SK-N-SH (cell line): ENCODE data around the gene TRIM54.

ENCODE experiments used
- GABPA ChIP-seq: IDR thresholded peaks from 2 replicates; pipeline ENCODE4 v1.4.0; 2012; ENCODE audit warnings: low read depth, mild to moderate bottlenecking
- NFIC ChIP-seq: IDR thresholded peaks from 2 replicates; pipeline ENCODE4 v1.4.0; 2012; ENCODE audit warnings: borderline replicate concordance
- POLR2AphosphoS5 ChIP-seq: IDR thresholded peaks from 2 replicates; pipeline ENCODE4 v1.6.1; 2012; ENCODE audit warnings: low read depth, low read length
- SMC3 ChIP-seq: IDR thresholded peaks from 2 replicates; pipeline ENCODE4 v1.6.1; 2012; ENCODE audit warnings: low read depth, low read length, improper control_type of control experiment
- YY1 ChIP-seq: IDR thresholded peaks from 2 replicates; pipeline ENCODE4 v1.4.0; 2012; ENCODE audit warnings: low read depth, mild to moderate bottlenecking
- TF ChIP-seq, protein P1 (sequence below): fragments of 200-600 bp; sonication (generic); IDR thresholded peaks from 2 replicates; pipeline ENCODE4 v1.6.1; 2017; ENCODE audit warnings: antibody characterized with exemption, mild to moderate bottlenecking, moderate library complexity
- TF ChIP-seq, protein P2 (sequence below): IDR thresholded peaks from 2 replicates; pipeline ENCODE4 v1.6.1; 2012; ENCODE audit warnings: mild to moderate bottlenecking, low read depth, low read length, moderate library complexity
- TF ChIP-seq, protein P3 (sequence below): IDR thresholded peaks from 2 replicates; pipeline ENCODE4; 2012

DNA sequence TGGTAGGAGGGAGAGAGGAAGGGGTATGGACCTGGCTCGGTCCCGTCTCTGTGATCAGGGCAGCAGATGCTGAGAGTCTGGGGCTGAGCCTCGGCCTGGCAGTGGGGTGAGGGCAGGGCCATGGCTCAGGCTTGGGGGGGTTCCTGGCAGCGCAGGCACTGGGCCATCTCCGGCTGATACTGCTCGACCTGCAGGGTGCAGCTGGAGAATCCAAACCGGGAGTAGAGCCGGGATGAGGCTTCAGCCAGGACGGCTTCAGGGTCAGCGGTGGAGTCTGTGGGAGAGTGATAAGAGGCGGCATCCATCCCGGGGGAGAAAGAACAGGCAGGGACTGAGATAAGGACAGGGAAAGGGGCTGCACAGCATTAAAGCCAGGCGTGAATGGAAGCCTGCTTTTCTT lies 27.0 kb upstream of the TRIM54 start:
- TF ChIP-seq POLR2AphosphoS5 (no peak), NFIC (no peak), SMC3 (no peak), GABPA (no peak), YY1 (no peak)
- TF ChIP-seq, protein P1, sequence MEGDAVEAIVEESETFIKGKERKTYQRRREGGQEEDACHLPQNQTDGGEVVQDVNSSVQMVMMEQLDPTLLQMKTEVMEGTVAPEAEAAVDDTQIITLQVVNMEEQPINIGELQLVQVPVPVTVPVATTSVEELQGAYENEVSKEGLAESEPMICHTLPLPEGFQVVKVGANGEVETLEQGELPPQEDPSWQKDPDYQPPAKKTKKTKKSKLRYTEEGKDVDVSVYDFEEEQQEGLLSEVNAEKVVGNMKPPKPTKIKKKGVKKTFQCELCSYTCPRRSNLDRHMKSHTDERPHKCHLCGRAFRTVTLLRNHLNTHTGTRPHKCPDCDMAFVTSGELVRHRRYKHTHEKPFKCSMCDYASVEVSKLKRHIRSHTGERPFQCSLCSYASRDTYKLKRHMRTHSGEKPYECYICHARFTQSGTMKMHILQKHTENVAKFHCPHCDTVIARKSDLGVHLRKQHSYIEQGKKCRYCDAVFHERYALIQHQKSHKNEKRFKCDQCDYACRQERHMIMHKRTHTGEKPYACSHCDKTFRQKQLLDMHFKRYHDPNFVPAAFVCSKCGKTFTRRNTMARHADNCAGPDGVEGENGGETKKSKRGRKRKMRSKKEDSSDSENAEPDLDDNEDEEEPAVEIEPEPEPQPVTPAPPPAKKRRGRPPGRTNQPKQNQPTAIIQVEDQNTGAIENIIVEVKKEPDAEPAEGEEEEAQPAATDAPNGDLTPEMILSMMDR = no peak
- TF ChIP-seq, protein P2, sequence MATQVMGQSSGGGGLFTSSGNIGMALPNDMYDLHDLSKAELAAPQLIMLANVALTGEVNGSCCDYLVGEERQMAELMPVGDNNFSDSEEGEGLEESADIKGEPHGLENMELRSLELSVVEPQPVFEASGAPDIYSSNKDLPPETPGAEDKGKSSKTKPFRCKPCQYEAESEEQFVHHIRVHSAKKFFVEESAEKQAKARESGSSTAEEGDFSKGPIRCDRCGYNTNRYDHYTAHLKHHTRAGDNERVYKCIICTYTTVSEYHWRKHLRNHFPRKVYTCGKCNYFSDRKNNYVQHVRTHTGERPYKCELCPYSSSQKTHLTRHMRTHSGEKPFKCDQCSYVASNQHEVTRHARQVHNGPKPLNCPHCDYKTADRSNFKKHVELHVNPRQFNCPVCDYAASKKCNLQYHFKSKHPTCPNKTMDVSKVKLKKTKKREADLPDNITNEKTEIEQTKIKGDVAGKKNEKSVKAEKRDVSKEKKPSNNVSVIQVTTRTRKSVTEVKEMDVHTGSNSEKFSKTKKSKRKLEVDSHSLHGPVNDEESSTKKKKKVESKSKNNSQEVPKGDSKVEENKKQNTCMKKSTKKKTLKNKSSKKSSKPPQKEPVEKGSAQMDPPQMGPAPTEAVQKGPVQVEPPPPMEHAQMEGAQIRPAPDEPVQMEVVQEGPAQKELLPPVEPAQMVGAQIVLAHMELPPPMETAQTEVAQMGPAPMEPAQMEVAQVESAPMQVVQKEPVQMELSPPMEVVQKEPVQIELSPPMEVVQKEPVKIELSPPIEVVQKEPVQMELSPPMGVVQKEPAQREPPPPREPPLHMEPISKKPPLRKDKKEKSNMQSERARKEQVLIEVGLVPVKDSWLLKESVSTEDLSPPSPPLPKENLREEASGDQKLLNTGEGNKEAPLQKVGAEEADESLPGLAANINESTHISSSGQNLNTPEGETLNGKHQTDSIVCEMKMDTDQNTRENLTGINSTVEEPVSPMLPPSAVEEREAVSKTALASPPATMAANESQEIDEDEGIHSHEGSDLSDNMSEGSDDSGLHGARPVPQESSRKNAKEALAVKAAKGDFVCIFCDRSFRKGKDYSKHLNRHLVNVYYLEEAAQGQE = no peak
- TF ChIP-seq, protein P3, sequence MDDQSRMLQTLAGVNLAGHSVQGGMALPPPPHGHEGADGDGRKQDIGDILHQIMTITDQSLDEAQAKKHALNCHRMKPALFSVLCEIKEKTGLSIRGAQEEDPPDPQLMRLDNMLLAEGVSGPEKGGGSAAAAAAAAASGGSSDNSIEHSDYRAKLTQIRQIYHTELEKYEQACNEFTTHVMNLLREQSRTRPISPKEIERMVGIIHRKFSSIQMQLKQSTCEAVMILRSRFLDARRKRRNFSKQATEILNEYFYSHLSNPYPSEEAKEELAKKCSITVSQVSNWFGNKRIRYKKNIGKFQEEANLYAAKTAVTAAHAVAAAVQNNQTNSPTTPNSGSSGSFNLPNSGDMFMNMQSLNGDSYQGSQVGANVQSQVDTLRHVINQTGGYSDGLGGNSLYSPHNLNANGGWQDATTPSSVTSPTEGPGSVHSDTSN = no peak
